Adrenal gland (tissue), 5 donors: ENCODE data around the gene GFOD2.

ENCODE experiments used
- POLR2A ChIP-seq, 2 donors: fragments of 450-650 bp; IDR thresholded peaks; one replicate each; pipeline ENCODE4 v1.6.1; 2017; ENCODE audit warnings: antibody characterized with exemption in 2 of 2, mild to moderate bottlenecking in 2 of 2, moderate library complexity in 1 of 2
- TF ChIP-seq, protein P1 (sequence below), 6 experiments: fragments of 450-650 bp in 4 of 6; fragments of 200-600 bp in 2 of 6; sonication (generic) in 1 of 6; IDR thresholded peaks; 1 replicate in 5 of 6; 2 replicates in 1 of 6; pipeline versions ENCODE4 v1.5.1 to v1.8.0; 2016 to 2021; ENCODE audit warnings: antibody characterized with exemption in 6 of 6, mild to moderate bottlenecking in 2 of 6, moderate library complexity in 1 of 6
- donor health status: DM: no; HTN: no; CAD: no.

DNA sequence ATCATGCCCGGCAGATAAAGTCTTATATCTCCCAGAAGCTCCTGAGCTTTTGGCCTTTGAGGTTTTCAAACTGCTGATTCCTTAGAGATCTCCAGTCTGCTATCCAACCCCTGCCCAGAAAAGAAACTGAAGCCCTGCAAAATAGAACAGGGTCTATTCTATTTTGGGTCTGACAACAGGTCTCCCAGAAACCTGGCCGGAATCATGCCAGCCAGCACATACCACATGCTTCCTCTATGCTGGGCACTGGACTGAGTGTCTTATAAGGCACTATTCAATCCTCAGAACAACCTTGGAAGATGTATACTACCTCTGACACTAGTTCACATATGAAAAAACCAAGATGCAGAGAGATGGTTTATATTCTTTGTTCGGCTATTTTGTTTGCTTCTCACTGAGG lies 21.3 kb upstream of the GFOD2 start:
- TF ChIP-seq, protein P1, sequence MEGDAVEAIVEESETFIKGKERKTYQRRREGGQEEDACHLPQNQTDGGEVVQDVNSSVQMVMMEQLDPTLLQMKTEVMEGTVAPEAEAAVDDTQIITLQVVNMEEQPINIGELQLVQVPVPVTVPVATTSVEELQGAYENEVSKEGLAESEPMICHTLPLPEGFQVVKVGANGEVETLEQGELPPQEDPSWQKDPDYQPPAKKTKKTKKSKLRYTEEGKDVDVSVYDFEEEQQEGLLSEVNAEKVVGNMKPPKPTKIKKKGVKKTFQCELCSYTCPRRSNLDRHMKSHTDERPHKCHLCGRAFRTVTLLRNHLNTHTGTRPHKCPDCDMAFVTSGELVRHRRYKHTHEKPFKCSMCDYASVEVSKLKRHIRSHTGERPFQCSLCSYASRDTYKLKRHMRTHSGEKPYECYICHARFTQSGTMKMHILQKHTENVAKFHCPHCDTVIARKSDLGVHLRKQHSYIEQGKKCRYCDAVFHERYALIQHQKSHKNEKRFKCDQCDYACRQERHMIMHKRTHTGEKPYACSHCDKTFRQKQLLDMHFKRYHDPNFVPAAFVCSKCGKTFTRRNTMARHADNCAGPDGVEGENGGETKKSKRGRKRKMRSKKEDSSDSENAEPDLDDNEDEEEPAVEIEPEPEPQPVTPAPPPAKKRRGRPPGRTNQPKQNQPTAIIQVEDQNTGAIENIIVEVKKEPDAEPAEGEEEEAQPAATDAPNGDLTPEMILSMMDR (IDR thresholded peaks at IDR 0.05), result no peak
- no peak for TF ChIP-seq POLR2A (IDR thresholded peaks at IDR 0.05)
